ENCODE measurements around the gene FAM163A.

The FAM163A gene

GRCh38 chr1:179809506-179810366 is 66.6 kb downstream of the FAM163A start:
- Histone ChIP-seq H3K9me3 (ENCODE audit: control insufficient read depth, insufficient read depth, low read length) (no peaks in the 10 kb centered on the region), H3K36me3 (ENCODE audit: insufficient read depth, low read length) (no peaks in the 10 kb centered on the region), H3K9ac (ENCODE audit: low read depth, low read length) (no peak overlapping the region), H3K4me1 (ENCODE audit: insufficient read depth, low read length) (no peaks in the 10 kb centered on the region)

DNA sequence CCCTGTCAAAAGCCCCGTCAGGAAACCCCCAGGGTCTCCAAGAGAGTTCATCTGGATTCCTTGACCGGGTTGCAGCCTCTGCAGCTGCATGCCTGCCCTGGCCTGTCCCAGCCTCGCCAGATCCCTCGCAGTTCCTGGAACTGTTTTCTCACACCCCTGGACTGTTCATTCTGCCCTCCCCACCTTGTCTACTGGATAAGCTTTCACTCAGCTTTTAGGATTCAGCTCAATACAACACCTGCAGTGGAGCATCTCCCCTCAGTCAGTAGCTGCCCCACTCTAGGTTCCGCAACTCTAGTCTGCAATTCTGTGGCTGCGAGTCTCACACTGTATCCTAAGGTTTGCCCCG is 67.2 kb downstream of the FAM163A start:
- Histone ChIP-seq H3K9me3 (ENCODE audit: control insufficient read depth, insufficient read depth, low read length) (no peaks in the 10 kb centered on the region), H3K9ac (ENCODE audit: low read depth, low read length) (no peak overlapping the region), H3K36me3 (ENCODE audit: insufficient read depth, low read length) (no peaks in the 10 kb centered on the region), H3K4me1 (ENCODE audit: insufficient read depth, low read length) (no peaks in the 10 kb centered on the region)

DNA sequence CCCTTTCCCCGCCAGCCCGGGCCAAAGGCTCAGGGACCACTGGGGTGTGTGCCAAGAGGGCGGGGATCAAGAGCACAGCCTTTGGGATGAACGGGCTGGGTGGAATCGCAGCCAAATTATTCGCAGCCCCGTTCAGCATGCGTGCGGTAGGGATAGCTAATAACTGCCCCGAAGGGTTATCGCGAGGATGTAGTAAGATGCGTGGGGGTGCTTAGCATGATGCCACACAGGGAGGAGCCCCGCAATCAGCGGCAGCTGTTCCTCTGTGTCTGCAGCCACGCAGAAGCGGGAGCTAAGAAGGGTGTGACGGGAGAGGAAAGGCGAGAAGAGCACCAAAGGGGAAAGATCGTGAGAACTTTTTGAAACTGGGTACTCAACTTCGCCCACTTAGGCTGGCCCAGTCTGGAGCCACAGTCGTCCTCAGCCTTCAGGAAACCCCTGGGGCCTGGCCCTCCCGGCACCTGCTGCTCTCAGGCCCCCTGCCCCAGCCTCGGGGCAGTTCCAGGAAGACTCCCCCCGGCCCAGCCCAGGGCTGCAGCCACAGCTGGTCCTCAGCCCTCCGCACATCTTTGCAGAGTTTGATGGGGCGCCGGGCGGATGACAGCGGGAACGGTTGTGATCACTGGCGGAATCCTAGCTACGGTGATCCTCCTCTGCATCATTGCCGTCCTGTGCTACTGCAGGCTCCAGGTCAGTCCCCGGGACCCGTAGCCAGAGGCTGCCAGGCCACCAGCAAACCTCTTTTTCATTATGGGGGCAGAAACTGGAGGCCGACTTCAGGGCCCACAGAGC is 69.6 kb downstream of the FAM163A start:
- H3K4me1 ChIP-seq (ENCODE audit: insufficient read depth, low read length), result no peaks in the 10 kb centered on the region; the same call in 1 of the 2 replicates
- H3K36me3 ChIP-seq (ENCODE audit: insufficient read depth, low read length), result no peaks in the 10 kb centered on the region
- H3K9me3 ChIP-seq (ENCODE audit: control insufficient read depth, insufficient read depth, low read length), result no peaks in the 10 kb centered on the region
- no peak overlapping the region for H3K9ac ChIP-seq (ENCODE audit: low read depth, low read length)

GRCh38 chr1:179813626-179814545 is 70.8 kb downstream of the FAM163A start:
- no peaks in the 10 kb centered on the region for H3K9me3 ChIP-seq (ENCODE audit: control insufficient read depth, insufficient read depth, low read length)
- peaks cover 3% of the 10 kb centered on the region; the same call in 1 of the 2 replicates for H3K4me1 ChIP-seq (ENCODE audit: insufficient read depth, low read length)
- H3K9ac ChIP-seq (ENCODE audit: low read depth, low read length), result peak overlapping the region; percentile 67; the same call in 1 of the 2 replicates
- no peaks in the 10 kb centered on the region for H3K36me3 ChIP-seq (ENCODE audit: insufficient read depth, low read length)

DNA sequence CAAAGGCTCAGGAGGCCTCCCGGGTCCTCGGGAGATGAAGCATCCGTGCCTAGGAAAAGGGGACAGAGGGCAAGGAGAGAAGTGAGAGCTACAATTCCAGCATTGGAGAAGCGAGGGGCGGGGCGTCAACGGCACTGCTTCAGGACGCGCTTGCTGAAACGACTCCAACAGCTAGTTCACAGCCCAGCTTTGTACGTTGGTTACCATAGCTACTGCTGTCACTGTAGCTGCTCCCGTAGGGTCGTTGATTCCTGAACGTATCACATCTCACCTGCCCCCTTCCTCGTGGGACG is 71.4 kb downstream of the FAM163A start:
- Histone ChIP-seq H3K4me1 (ENCODE audit: insufficient read depth, low read length) (peaks cover 3% of the 10 kb centered on the region; the same call in 1 of the 2 replicates), H3K36me3 (ENCODE audit: insufficient read depth, low read length) (no peaks in the 10 kb centered on the region), H3K9ac (ENCODE audit: low read depth, low read length) (peak overlapping the region; percentile 67; the same call in 1 of the 2 replicates), H3K9me3 (ENCODE audit: control insufficient read depth, insufficient read depth, low read length) (no peaks in the 10 kb centered on the region)

DNA sequence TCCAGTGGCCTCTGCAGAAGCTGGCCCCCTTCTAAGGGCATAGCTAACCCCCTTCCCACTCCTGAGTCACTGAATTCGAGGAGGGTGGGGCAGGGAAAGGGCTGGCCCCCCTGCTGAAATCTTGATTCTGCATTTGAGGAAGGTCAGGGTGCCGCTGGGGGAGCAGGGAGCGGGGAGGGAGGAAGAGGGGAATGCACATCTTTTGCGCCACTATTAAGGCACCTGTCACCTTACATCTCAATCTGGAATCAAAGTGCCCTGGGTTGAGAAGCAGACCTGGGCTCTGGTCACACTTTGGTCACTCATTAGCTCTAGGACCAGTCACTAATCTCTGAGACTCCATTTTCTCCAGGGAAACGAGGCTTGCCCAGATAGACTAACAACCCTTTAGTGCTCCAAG is 72.5 kb downstream of the FAM163A start:
- Histone ChIP-seq H3K9me3 (ENCODE audit: control insufficient read depth, insufficient read depth, low read length) (no peaks in the 10 kb centered on the region), H3K9ac (ENCODE audit: low read depth, low read length) (peak overlapping the region; percentile 67; the same call in 1 of the 2 replicates)

GRCh38 chr1:179816196-179816960 is 73.3 kb downstream of the FAM163A start:
- peaks cover 3% of the 10 kb centered on the region; the same call in 1 of the 2 replicates for H3K4me1 ChIP-seq (ENCODE audit: insufficient read depth, low read length)
- H3K36me3 ChIP-seq (ENCODE audit: insufficient read depth, low read length), result no peaks in the 10 kb centered on the region
- H3K9ac ChIP-seq (ENCODE audit: low read depth, low read length), result no peak overlapping the region

More for the DNA sequence above, 72.5 kb downstream of the FAM163A start:
- peaks cover 3% of the 10 kb centered on the region; the same call in 1 of the 2 replicates for H3K4me1 ChIP-seq (ENCODE audit: insufficient read depth, low read length)
- H3K36me3 ChIP-seq (ENCODE audit: insufficient read depth, low read length), result no peaks in the 10 kb centered on the region

GRCh38 chr1:179817056-179817455 is 74.0 kb downstream of the FAM163A start:
- no peaks in the 10 kb centered on the region for H3K9me3 ChIP-seq (ENCODE audit: control insufficient read depth, insufficient read depth, low read length)
- H3K4me1 ChIP-seq (ENCODE audit: insufficient read depth, low read length), result peaks cover 3% of the 10 kb centered on the region; the same call in 1 of the 2 replicates
- no peak overlapping the region for H3K9ac ChIP-seq (ENCODE audit: low read depth, low read length)
- no peaks in the 10 kb centered on the region for H3K36me3 ChIP-seq (ENCODE audit: insufficient read depth, low read length)

More at GRCh38 chr1:179816196-179816960, 73.3 kb downstream of the FAM163A start:
- no peaks in the 10 kb centered on the region for H3K9me3 ChIP-seq (ENCODE audit: control insufficient read depth, insufficient read depth, low read length)

DNA sequence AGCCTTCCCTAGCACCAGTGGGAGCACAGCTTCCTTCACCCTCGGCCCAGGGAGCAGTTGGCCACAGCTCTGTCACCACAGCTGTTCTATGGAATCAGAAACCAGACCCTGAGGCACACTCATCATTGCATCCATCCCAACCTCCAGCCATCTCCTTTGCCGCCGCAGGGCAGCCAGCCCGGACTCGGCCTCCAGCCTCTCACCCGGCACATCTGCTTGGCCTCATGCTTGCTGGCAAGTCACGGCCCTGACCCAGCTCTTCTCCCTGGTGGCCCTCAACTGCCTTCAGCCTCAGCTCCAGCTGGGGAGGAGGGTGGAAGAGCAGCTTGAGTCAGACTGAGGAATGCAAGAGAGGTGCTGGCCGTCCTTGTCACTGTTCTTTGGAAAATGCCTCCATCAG is 74.7 kb downstream of the FAM163A start:
- H3K9ac ChIP-seq (ENCODE audit: low read depth, low read length), result no peak overlapping the region
- no peaks in the 10 kb centered on the region for H3K36me3 ChIP-seq (ENCODE audit: insufficient read depth, low read length)
- H3K9me3 ChIP-seq (ENCODE audit: control insufficient read depth, insufficient read depth, low read length), result no peaks in the 10 kb centered on the region
- peaks cover 3% of the 10 kb centered on the region; the same call in 1 of the 2 replicates for H3K4me1 ChIP-seq (ENCODE audit: insufficient read depth, low read length)

DNA sequence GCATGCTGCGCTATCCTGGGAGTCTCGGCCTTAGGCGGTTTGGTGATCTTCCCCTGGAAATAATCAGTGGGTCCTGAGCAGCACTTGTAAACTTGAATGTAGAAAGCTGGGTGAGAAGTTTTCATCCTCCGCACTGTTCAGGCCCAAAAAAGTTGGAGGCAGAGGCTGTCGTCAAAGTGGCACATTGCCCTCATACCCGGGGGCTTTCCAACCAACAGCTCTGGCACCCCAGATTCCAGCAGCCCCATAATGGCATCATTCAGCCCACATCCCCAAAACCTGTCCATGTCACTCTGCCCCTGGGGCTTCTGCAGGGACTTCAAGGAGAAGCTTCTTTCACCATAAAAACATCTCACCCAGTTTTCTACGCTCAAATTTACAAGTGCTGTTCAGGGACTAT is 75.2 kb downstream of the FAM163A start:
- Histone ChIP-seq H3K9ac (ENCODE audit: low read depth, low read length) (no peak overlapping the region), H3K4me1 (ENCODE audit: insufficient read depth, low read length) (peaks cover 3% of the 10 kb centered on the region; the same call in 1 of the 2 replicates), H3K9me3 (ENCODE audit: control insufficient read depth, insufficient read depth, low read length) (no peaks in the 10 kb centered on the region), H3K36me3 (ENCODE audit: insufficient read depth, low read length) (no peaks in the 10 kb centered on the region)

- no peaks in the 10 kb centered on the region for H3K36me3 ChIP-seq (ENCODE audit: insufficient read depth, low read length)
- peaks cover 3% of the 10 kb centered on the region; the same call in 1 of the 2 replicates for H3K4me1 ChIP-seq (ENCODE audit: insufficient read depth, low read length)
Measured at GRCh38 chr1:179818743-179819173, 75.7 kb downstream of the FAM163A start.

GRCh38 chr1:179820226-179820970 is 77.3 kb downstream of the FAM163A start:
- Histone ChIP-seq H3K9me3 (ENCODE audit: control insufficient read depth, insufficient read depth, low read length) (no peaks in the 10 kb centered on the region), H3K9ac (ENCODE audit: low read depth, low read length) (no peak overlapping the region), H3K36me3 (ENCODE audit: insufficient read depth, low read length) (no peaks in the 10 kb centered on the region), H3K4me1 (ENCODE audit: insufficient read depth, low read length) (peaks cover 3% of the 10 kb centered on the region; the same call in 1 of the 2 replicates)

More at GRCh38 chr1:179818743-179819173, 75.7 kb downstream of the FAM163A start:
- Histone ChIP-seq H3K9me3 (ENCODE audit: control insufficient read depth, insufficient read depth, low read length) (no peaks in the 10 kb centered on the region), H3K9ac (ENCODE audit: low read depth, low read length) (no peak overlapping the region)

DNA sequence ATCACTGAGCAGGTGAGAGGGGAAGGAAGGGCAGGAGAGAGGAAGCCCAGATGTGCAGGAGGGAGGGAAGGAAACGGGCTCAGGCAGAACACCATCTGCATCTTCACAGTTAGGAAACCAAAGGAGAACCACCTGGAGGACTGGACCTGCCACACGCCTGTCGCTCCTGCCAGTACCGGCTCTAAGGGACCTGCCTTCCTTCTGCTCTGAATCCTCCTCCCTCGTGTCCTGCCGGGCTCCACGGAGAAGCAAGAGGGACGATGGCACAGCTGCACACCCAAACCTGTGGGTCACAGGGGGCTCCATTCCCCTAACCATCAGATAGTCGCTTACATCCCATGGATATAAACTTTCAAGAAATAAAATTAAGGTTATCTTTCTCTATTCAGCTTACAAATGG is 78.4 kb downstream of the FAM163A start:
- Histone ChIP-seq H3K9ac (ENCODE audit: low read depth, low read length) (no peak overlapping the region), H3K36me3 (ENCODE audit: insufficient read depth, low read length) (no peaks in the 10 kb centered on the region), H3K4me1 (ENCODE audit: insufficient read depth, low read length) (peaks cover 3% of the 10 kb centered on the region; the same call in 1 of the 2 replicates)

More for the DNA sequence above, 78.4 kb downstream of the FAM163A start:
- no peaks in the 10 kb centered on the region for H3K9me3 ChIP-seq (ENCODE audit: control insufficient read depth, insufficient read depth, low read length)
